Lower leg skin (tissue), 4 donors: ENCODE data around the gene CA9. TPM values are rescaled to one million over a fixed set of nuclear protein-coding genes. Genes with fewer than 3 reads are reported as not detected.

Source experiments
- DNase-seq, 2 donors: peaks; one replicate each; pipeline ENCODE4 v3.0.0-alpha.2; 2019; ENCODE audit warnings: low spot score in 2 of 2
- H3K4me3 ChIP-seq: fragments of 200-600 bp; sonication (generic); 2 replicates; pipeline ENCODE4 v1.5.1; 2017; ENCODE audit warnings: mild to moderate bottlenecking, low read depth; ENCODE audit not compliant: poor library complexity, severe bottlenecking
- POLR2A ChIP-seq, 2 donors: fragments of 450-650 bp; IDR thresholded peaks; one replicate each; pipeline ENCODE4 v1.6.1; 2016 to 2017; ENCODE audit warnings: antibody characterized with exemption in 2 of 2, mild to moderate bottlenecking in 1 of 2, moderate library complexity in 1 of 2
- WGBS, 2 donors: methylation state at CpG; one replicate each; pipeline ENCODE4 v1.1.5; 2018; 5-methylcytosine and 5-hydroxymethylcytosine counted together
- intact Hi-C: fragments of 100-400 bp; cut with DNase I; formaldehyde crosslinking; loops from one replicate; pipeline ENCODE4 v1.15.0; 2023; ENCODE audit warnings: low total_unique reads
- total RNA-seq, 4 donors: library from RNA; depleted of rRNA; stranded (reverse); fragments of >200 nt; gene quantifications; one replicate each; pipeline ENCODE4 v1.1.0, GENCODE V29; 2016
- TF ChIP-seq, protein P1 (sequence below), 3 donors: fragments of 450-650 bp; IDR thresholded peaks; one replicate each; pipeline ENCODE4 v1.5.1; 2016; ENCODE audit warnings: antibody characterized with exemption in 3 of 3, mild to moderate bottlenecking in 3 of 3, moderate library complexity in 2 of 3

The CA9 gene
- total RNA-seq, 4 donors from 2014 or later = 0.25 to 22.2 (median 4.2) TPM

DNA sequence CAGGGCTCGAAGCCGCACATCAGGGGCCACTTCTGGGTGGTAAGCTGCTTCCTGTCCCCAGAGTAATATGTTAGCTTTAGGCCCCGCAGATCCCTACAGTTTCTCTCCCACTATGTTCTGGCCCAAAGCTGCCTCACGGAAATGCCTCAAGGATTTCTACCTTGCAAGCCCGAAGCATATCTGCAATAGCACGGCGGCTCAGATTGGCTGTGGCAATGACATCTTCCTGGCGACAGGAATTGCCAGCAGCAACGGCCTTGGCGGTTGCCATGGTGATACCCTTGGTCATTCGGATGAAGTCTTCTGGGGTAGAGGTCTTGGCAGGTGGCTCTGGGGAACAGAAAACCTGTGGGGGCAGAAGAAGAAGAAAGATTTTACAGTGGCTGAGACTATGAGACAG lies 26.3 kb downstream of the CA9 start:
- no peak overlapping the region for H3K4me3 ChIP-seq
- intact Hi-C loops = no loop called here
- WGBS, 2 donors = 87 to 88% methylated on average over 11 of the region's 11 CpGs
- TF ChIP-seq, protein P1, sequence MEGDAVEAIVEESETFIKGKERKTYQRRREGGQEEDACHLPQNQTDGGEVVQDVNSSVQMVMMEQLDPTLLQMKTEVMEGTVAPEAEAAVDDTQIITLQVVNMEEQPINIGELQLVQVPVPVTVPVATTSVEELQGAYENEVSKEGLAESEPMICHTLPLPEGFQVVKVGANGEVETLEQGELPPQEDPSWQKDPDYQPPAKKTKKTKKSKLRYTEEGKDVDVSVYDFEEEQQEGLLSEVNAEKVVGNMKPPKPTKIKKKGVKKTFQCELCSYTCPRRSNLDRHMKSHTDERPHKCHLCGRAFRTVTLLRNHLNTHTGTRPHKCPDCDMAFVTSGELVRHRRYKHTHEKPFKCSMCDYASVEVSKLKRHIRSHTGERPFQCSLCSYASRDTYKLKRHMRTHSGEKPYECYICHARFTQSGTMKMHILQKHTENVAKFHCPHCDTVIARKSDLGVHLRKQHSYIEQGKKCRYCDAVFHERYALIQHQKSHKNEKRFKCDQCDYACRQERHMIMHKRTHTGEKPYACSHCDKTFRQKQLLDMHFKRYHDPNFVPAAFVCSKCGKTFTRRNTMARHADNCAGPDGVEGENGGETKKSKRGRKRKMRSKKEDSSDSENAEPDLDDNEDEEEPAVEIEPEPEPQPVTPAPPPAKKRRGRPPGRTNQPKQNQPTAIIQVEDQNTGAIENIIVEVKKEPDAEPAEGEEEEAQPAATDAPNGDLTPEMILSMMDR (IDR thresholded peaks at IDR 0.05) = no peak
- TF ChIP-seq POLR2A (IDR thresholded peaks at IDR 0.05) = no peak
- no peak for DNase-seq

DNA sequence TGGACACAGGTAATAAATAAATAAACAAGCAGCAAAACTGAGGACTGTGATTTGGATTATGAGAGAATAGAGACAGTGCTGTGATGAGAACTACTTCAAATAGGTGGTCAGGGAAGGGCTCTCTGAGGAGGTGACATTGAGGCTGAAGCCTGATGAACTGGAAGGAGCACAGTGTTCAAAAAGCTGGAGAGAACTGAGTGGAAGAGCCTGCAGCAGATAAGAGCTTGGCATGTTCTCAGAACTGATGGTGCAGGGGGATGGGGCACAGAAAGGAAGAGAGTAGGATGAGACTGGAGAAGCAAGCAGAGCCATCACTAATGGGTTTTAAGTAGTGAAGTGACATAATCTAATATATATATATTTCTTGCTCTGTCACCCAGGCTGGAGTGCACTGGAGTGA lies 27.2 kb downstream of the CA9 start:
- H3K4me3 ChIP-seq = no peak overlapping the region
- intact Hi-C loops = no loop called here
- no peak for DNase-seq
- TF ChIP-seq, protein P1 (IDR thresholded peaks at IDR 0.05) = no peak
- no peak for TF ChIP-seq POLR2A (IDR thresholded peaks at IDR 0.05)

DNA sequence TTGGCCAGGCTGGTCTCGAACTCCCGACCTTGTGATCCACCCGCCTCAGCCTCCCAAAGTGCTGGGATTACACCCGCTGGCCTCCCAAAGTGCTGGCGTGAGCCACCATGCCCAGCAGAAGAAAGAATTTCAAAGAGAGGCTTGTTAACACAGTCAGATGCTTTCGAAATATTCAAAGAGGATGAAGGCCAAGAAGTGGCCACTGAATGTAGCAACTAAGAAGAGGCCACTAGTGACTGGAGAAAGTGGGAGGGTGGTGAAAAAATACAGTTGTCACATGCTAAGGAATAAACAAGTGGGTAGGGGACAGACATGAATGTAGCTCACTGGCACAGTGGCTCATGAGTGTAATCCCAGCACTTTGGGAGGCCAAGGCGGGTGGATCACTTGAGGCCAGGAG lies 29.0 kb downstream of the CA9 start:
- 97 to 100% methylated on average over 7 of the region's 7 CpGs for WGBS, 2 donors
- TF ChIP-seq, protein P1 (IDR thresholded peaks at IDR 0.05) = no peak
- no peak for TF ChIP-seq POLR2A (IDR thresholded peaks at IDR 0.05)
- intact Hi-C loops = no loop called here
- DNase-seq = no peak
- no peak overlapping the region for H3K4me3 ChIP-seq

DNA sequence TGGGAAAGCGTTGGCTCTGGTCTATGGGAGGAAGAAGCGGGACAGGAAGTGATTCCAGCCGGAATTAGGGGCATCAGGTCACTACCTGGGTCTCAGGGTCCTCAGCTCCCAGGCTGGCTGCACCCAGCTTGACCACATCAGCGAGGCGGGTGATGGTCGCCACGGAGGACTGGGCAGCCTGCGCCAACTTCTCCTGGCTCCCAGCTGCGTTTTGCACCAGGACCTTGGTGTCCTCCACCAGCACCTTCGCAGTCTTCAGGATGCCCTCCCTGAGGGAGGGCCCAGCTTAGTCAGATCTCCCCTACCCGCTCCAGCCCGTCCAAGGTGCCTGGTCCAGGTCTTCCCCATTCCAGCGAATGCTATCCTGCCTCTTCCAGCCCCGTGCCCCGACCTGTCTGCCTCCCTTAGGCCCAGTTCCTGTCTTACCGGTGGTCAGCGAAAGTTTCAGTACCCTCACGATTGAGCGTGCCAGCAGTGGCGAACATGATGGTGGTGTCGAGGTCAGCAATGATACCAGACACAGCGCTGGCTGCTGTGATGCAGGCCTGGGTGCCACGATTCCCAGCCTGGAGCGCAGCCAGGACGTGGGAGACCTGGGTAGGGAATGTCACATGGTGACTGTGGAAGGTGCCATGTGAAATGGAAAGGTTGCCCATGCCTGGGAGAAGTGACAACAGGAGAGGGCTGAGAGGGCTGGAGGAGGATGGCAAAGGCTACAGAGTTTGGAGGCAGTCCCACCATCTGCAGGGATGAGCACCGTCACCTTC lies 30.4 kb downstream of the CA9 start:
- WGBS, 2 donors = 91 to 94% methylated on average over 26 of the region's 26 CpGs
- no peak overlapping the region for H3K4me3 ChIP-seq
- no peak for DNase-seq
- intact Hi-C loops = no loop called here
- no peak for TF ChIP-seq POLR2A (IDR thresholded peaks at IDR 0.05)
- TF ChIP-seq, protein P1 (IDR thresholded peaks at IDR 0.05) = no peak

DNA sequence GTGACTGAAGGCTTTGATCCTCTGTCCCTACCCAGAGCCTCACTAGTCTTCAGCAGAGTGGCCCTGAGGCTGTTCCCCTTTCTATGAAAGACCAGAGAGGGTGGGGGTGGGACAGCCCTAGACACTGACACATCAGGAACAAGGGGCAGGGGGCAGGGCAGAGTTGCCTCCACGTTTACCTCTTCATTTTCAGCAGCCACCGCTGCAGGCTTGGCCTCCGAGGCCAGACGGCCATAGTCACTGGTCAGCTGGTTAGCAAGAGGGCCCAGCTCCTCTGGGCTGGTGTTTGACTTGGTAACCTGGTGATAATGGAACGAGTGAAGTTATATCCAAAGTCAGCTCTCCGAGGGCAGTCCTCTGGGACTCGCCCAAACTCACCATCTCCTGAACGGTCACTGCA lies 31.6 kb downstream of the CA9 start:
- DNase-seq = no peak
- 88 to 90% methylated on average over 8 of the region's 8 CpGs for WGBS, 2 donors
- intact Hi-C loops = no loop called here
- no peak for TF ChIP-seq POLR2A (IDR thresholded peaks at IDR 0.05)
- TF ChIP-seq, protein P1 (IDR thresholded peaks at IDR 0.05) = no peak
- no peak overlapping the region for H3K4me3 ChIP-seq
